Lower leg skin (tissue), 3 donors: ENCODE measurements around the gene ATP23.

Experiments
- CTCF ChIP-seq, 3 donors: fragments of 450-650 bp; IDR thresholded peaks; one replicate each; pipeline ENCODE4 v1.5.1; 2016; ENCODE audit warnings: antibody characterized with exemption in 3 of 3, mild to moderate bottlenecking in 3 of 3, moderate library complexity in 2 of 3
- POLR2A ChIP-seq, 2 donors: fragments of 450-650 bp; IDR thresholded peaks; one replicate each; pipeline ENCODE4 v1.6.1; 2016 to 2017; ENCODE audit warnings: antibody characterized with exemption in 2 of 2, mild to moderate bottlenecking in 1 of 2, moderate library complexity in 1 of 2

- TF ChIP-seq CTCF (IDR thresholded peaks at IDR 0.05) (no peak), POLR2A (IDR thresholded peaks at IDR 0.05) (no peak)
These were observed 49.0 kb downstream of the ATP23 start for GRCh38 chr12:57990241-57990883.
